Measurements from ENCODE around the gene FCHO1.

The FCHO1 gene

DNA sequence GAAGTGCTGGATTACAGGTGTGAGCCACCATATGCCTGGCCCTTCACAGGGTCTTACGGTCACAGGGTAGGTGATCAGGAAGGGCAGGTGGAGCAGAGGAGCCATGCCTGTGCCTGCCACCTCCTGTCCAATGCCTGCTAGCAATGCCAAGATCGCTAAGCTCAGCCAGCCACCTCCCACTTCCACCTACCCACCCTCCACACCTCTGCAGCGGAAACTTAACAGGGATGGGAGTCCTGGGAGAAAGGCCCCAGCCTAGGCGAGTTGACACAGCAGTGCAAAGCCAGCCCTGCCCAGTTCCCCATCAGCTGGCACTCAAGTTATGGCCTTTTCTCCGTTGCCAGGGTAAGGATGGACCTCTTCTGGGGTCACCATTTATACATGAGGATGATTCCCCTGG lies 15.9 kb upstream of the FCHO1 start:
- Histone ChIP-seq H3K27me3 (ENCODE audit: insufficient read depth, poor library complexity, severe bottlenecking) (no peaks in the 10 kb centered on the region), H3K4me3 (replicated peaks; ENCODE audit: insufficient read depth, low read length) (no peak overlapping the region), H3K27ac (replicated peaks) (no peak overlapping the region)
- DNase-seq (ENCODE audit: low read depth in 1 of 2, low spot score in 1 of 2), result no peak
- no peak for TF ChIP-seq SPI1 (IDR thresholded peaks at IDR 0.05; ENCODE audit: borderline replicate concordance, low read depth)

DNA sequence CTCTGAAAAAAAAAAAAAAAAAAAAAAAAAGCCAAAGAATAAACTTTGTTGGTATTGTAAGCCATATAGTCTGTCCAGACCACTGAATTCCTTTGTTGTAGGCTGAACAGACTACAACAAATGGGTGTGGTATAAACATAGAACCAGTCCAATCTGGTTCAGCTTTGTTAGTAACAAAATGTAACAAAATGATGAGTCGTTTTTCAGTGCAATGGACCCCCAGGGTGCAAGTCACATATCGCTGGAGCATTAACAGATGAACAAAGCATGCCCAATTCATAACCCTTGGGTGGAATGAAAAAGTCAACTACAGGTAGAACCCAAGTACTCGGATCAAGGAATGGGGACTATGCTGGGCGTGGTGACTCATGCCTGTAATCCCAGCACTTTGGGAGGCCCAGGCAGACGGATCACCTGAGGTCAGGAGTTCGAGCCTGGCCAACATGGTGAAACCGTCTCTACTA lies 13.6 kb upstream of the FCHO1 start:
- no peaks in the 10 kb centered on the region for H3K27me3 ChIP-seq (ENCODE audit: insufficient read depth, poor library complexity, severe bottlenecking)

GRCh38 chr19:17739121-17739875 lies 12.0 kb upstream of the FCHO1 start:
- Histone ChIP-seq H3K27ac (replicated peaks) (peak overlapping the region; percentile 19; the same call in 1 of the 2 replicates), H3K4me3 (replicated peaks; ENCODE audit: insufficient read depth, low read length) (no peak overlapping the region), H3K27me3 (ENCODE audit: insufficient read depth, poor library complexity, severe bottlenecking) (no peaks in the 10 kb centered on the region)
- DNase-seq (ENCODE audit: low read depth in 1 of 2, low spot score in 1 of 2), result peak; percentile 72 to 91
- TF ChIP-seq, protein P1, sequence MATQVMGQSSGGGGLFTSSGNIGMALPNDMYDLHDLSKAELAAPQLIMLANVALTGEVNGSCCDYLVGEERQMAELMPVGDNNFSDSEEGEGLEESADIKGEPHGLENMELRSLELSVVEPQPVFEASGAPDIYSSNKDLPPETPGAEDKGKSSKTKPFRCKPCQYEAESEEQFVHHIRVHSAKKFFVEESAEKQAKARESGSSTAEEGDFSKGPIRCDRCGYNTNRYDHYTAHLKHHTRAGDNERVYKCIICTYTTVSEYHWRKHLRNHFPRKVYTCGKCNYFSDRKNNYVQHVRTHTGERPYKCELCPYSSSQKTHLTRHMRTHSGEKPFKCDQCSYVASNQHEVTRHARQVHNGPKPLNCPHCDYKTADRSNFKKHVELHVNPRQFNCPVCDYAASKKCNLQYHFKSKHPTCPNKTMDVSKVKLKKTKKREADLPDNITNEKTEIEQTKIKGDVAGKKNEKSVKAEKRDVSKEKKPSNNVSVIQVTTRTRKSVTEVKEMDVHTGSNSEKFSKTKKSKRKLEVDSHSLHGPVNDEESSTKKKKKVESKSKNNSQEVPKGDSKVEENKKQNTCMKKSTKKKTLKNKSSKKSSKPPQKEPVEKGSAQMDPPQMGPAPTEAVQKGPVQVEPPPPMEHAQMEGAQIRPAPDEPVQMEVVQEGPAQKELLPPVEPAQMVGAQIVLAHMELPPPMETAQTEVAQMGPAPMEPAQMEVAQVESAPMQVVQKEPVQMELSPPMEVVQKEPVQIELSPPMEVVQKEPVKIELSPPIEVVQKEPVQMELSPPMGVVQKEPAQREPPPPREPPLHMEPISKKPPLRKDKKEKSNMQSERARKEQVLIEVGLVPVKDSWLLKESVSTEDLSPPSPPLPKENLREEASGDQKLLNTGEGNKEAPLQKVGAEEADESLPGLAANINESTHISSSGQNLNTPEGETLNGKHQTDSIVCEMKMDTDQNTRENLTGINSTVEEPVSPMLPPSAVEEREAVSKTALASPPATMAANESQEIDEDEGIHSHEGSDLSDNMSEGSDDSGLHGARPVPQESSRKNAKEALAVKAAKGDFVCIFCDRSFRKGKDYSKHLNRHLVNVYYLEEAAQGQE (IDR thresholded peaks at IDR 0.05; ENCODE audit: insufficient replicate concordance, low read depth), result no peak
- TF ChIP-seq GABPA (IDR thresholded peaks at IDR 0.05; ENCODE audit: low read depth) (no peak), CTCF (IDR thresholded peaks at IDR 0.05; ENCODE audit: insufficient read depth, low read length) (no peak), SPI1 (IDR thresholded peaks at IDR 0.05; ENCODE audit: borderline replicate concordance, low read depth) (peak; percentile 36; the same call in 1 of the 2 replicates), POLR2AphosphoS5 (IDR thresholded peaks at IDR 0.05; ENCODE audit: low read depth) (peak; percentile 64; the same call in 1 of the 2 replicates)

More for the DNA sequence above, 13.6 kb upstream of the FCHO1 start:
- Histone ChIP-seq H3K4me3 (replicated peaks; ENCODE audit: insufficient read depth, low read length) (no peak overlapping the region), H3K27ac (replicated peaks) (no peak overlapping the region)
- DNase-seq (ENCODE audit: low read depth in 1 of 2, low spot score in 1 of 2), result no peak
- TF ChIP-seq SPI1 (IDR thresholded peaks at IDR 0.05; ENCODE audit: borderline replicate concordance, low read depth) (no peak), POLR2AphosphoS5 (IDR thresholded peaks at IDR 0.05; ENCODE audit: low read depth) (no peak), GABPA (IDR thresholded peaks at IDR 0.05; ENCODE audit: low read depth) (no peak), CTCF (IDR thresholded peaks at IDR 0.05; ENCODE audit: insufficient read depth, low read length) (no peak)
- TF ChIP-seq, protein P1 (IDR thresholded peaks at IDR 0.05; ENCODE audit: insufficient replicate concordance, low read depth), result no peak

GRCh38 chr19:17741456-17741855 lies 9.8 kb upstream of the FCHO1 start:
- DNase-seq (ENCODE audit: low read depth in 1 of 2, low spot score in 1 of 2), result no peak
- TF ChIP-seq CTCF (IDR thresholded peaks at IDR 0.05; ENCODE audit: insufficient read depth, low read length) (no peak), POLR2AphosphoS5 (IDR thresholded peaks at IDR 0.05; ENCODE audit: low read depth) (no peak), SPI1 (IDR thresholded peaks at IDR 0.05; ENCODE audit: borderline replicate concordance, low read depth) (no peak), GABPA (IDR thresholded peaks at IDR 0.05; ENCODE audit: low read depth) (no peak)
- TF ChIP-seq, protein P1 (IDR thresholded peaks at IDR 0.05; ENCODE audit: insufficient replicate concordance, low read depth), result no peak
- no peak overlapping the region for H3K27ac ChIP-seq (replicated peaks)

More at GRCh38 chr19:17741456-17741855, 9.8 kb upstream of the FCHO1 start:
- H3K4me3 ChIP-seq (replicated peaks; ENCODE audit: insufficient read depth, low read length), result no peak overlapping the region
- no peaks in the 10 kb centered on the region for H3K27me3 ChIP-seq (ENCODE audit: insufficient read depth, poor library complexity, severe bottlenecking)

Measured in HL-60 (cell line).